HepG2 (cell line): ENCODE data around the gene SNX24.

ENCODE experiments used
- ASH2L ChIP-seq: fragments of 300-600, 200-600 bp; sonication (generic); IDR thresholded peaks from 2 replicates; pipeline ENCODE4 v1.7.0; 2017; ENCODE audit warnings: low read depth, mild to moderate bottlenecking, moderate library complexity, mixed read lengths, low read length; ENCODE audit not compliant: insufficient read length
- CHD4 ChIP-seq: fragments of 200-600 bp; sonication (generic); IDR thresholded peaks from 2 replicates; pipeline ENCODE4 v1.7.0; 2017; ENCODE audit warnings: mild to moderate bottlenecking, low read length, borderline replicate concordance
- POLR2A ChIP-seq, 2 experiments: IDR thresholded peaks; 2 replicates each; pipeline ENCODE4 v1.6.1; 2011; ENCODE audit warnings: low read depth in 2 of 2, low read length in 2 of 2, mild to moderate bottlenecking in 1 of 2, moderate library complexity in 1 of 2; ENCODE audit not compliant: insufficient read depth in 1 of 2
- SIN3A ChIP-seq: IDR thresholded peaks from 2 replicates; pipeline ENCODE4 v1.6.1; 2011; ENCODE audit warnings: low read depth, mild to moderate bottlenecking, control low read depth, low read length, borderline replicate concordance
- SOX6 ChIP-seq, 2 experiments: fragments of 450-650 bp in 1 of 2; sonication (generic) in 1 of 2; formaldehyde crosslinking in 1 of 2; IDR thresholded peaks; 2 replicates each; pipeline versions ENCODE4 v1.4.0 to v1.6.1; 2017 to 2020; ENCODE audit warnings: antibody characterized with exemption in 1 of 2, mild to moderate bottlenecking in 1 of 2, missing genetic modification reagents in 1 of 2
- ZKSCAN8 ChIP-seq: IDR thresholded peaks from 2 replicates; pipeline ENCODE4 v1.6.1; 2016; ENCODE audit warnings: borderline replicate concordance, missing genetic modification reagents, missing compliant biosample characterization
- ZNF441 ChIP-seq: sonication (generic); formaldehyde crosslinking; IDR thresholded peaks from 2 replicates; pipeline ENCODE4 v1.7.0; 2021; ENCODE audit warnings: missing genetic modification reagents, borderline replicate concordance
- ZNF549 ChIP-seq: sonication (generic); formaldehyde crosslinking; IDR thresholded peaks from 2 replicates; pipeline ENCODE4 v1.5.0; 2020; ENCODE audit warnings: missing genetic modification reagents
- TF ChIP-seq, protein P1 (sequence below): sonication (generic); formaldehyde crosslinking; IDR thresholded peaks from 2 replicates; pipeline ENCODE4 v1.5.0; 2020; ENCODE audit warnings: mild to moderate bottlenecking, missing genetic modification reagents, moderate library complexity
- TF ChIP-seq, protein P2 (sequence below): sonication (generic); formaldehyde crosslinking; IDR thresholded peaks from 2 replicates; pipeline ENCODE4 v1.4.0; 2020; ENCODE audit warnings: missing genetic modification reagents, mild to moderate bottlenecking, borderline replicate concordance
- TF ChIP-seq, protein P3 (sequence below), 2 experiments: IDR thresholded peaks; 2 replicates each; pipeline ENCODE4 v1.6.1; 2011 to 2012; ENCODE audit warnings: low read length in 2 of 2, borderline replicate concordance in 1 of 2, low read depth in 1 of 2, mild to moderate bottlenecking in 1 of 2, moderate library complexity in 1 of 2
- TF ChIP-seq, protein P4 (sequence below), 2 experiments: sonication (generic) in 1 of 2; formaldehyde crosslinking in 1 of 2; IDR thresholded peaks; 2 replicates each; pipeline versions ENCODE4 v1.6.1 to v1.9.0; 2014 to 2022; ENCODE audit warnings: antibody characterized with exemption in 1 of 2, borderline replicate concordance in 1 of 2, inconsistent platforms in 1 of 2, low read depth in 1 of 2, missing genetic modification reagents in 1 of 2
- TF ChIP-seq, protein P5 (sequence below): sonication (generic); formaldehyde crosslinking; IDR thresholded peaks from 2 replicates; pipeline ENCODE4 v1.4.0; 2020; ENCODE audit warnings: missing genetic modification reagents, low read depth, mild to moderate bottlenecking, borderline replicate concordance

DNA sequence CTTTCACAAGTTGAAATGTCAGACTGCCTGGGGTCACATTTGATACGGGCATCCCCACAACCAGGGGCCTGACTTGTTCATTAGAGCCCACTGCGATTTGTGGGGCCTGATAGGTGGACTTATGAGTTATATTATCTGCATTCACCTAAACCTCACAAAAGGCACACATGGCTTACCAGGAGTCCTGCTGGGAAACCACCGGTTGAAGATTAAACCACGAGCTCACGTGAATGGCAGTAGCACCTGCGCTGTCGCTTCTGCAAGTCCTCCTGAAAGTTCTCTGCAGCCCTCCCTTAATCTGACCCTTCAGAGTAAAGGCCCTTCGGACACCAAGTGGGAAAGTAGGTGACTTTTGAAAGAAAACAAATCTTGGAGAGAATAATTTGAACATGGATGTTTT lies 122.2 kb downstream of the SNX24 start:
- TF ChIP-seq ASH2L = no peak
- TF ChIP-seq SIN3A = no peak
- TF ChIP-seq, protein P1, sequence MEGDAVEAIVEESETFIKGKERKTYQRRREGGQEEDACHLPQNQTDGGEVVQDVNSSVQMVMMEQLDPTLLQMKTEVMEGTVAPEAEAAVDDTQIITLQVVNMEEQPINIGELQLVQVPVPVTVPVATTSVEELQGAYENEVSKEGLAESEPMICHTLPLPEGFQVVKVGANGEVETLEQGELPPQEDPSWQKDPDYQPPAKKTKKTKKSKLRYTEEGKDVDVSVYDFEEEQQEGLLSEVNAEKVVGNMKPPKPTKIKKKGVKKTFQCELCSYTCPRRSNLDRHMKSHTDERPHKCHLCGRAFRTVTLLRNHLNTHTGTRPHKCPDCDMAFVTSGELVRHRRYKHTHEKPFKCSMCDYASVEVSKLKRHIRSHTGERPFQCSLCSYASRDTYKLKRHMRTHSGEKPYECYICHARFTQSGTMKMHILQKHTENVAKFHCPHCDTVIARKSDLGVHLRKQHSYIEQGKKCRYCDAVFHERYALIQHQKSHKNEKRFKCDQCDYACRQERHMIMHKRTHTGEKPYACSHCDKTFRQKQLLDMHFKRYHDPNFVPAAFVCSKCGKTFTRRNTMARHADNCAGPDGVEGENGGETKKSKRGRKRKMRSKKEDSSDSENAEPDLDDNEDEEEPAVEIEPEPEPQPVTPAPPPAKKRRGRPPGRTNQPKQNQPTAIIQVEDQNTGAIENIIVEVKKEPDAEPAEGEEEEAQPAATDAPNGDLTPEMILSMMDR (CRISPR knock-in tag) = no peak
- no peak for TF ChIP-seq ZKSCAN8 (CRISPR knock-in tag)
- TF ChIP-seq CHD4 = no peak
- TF ChIP-seq SOX6 (IDR thresholded peaks at IDR 0.05) = no peak
- TF ChIP-seq SOX6 (CRISPR knock-in tag; IDR thresholded peaks at IDR 0.05) = no peak
- TF ChIP-seq, protein P2, sequence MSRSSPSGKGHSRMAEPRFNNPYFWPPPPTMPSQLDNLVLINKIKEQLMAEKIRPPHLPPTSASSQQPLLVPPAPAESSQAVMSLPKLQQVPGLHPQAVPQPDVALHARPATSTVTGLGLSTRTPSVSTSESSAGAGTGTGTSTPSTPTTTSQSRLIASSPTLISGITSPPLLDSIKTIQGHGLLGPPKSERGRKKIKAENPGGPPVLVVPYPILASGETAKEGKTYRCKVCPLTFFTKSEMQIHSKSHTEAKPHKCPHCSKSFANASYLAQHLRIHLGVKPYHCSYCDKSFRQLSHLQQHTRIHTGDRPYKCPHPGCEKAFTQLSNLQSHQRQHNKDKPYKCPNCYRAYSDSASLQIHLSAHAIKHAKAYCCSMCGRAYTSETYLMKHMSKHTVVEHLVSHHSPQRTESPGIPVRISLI (CRISPR knock-in tag) = no peak
- TF ChIP-seq ZNF441 (CRISPR knock-in tag) = no peak
- TF ChIP-seq ZNF549 (CRISPR knock-in tag) = no peak
- TF ChIP-seq, protein P3, sequence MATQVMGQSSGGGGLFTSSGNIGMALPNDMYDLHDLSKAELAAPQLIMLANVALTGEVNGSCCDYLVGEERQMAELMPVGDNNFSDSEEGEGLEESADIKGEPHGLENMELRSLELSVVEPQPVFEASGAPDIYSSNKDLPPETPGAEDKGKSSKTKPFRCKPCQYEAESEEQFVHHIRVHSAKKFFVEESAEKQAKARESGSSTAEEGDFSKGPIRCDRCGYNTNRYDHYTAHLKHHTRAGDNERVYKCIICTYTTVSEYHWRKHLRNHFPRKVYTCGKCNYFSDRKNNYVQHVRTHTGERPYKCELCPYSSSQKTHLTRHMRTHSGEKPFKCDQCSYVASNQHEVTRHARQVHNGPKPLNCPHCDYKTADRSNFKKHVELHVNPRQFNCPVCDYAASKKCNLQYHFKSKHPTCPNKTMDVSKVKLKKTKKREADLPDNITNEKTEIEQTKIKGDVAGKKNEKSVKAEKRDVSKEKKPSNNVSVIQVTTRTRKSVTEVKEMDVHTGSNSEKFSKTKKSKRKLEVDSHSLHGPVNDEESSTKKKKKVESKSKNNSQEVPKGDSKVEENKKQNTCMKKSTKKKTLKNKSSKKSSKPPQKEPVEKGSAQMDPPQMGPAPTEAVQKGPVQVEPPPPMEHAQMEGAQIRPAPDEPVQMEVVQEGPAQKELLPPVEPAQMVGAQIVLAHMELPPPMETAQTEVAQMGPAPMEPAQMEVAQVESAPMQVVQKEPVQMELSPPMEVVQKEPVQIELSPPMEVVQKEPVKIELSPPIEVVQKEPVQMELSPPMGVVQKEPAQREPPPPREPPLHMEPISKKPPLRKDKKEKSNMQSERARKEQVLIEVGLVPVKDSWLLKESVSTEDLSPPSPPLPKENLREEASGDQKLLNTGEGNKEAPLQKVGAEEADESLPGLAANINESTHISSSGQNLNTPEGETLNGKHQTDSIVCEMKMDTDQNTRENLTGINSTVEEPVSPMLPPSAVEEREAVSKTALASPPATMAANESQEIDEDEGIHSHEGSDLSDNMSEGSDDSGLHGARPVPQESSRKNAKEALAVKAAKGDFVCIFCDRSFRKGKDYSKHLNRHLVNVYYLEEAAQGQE (IDR thresholded peaks at IDR 0.05; ENCODE audit: borderline replicate concordance in 1 of 2, low read depth in 1 of 2, low read length in 2 of 2) = no peak
- TF ChIP-seq, protein P4, sequence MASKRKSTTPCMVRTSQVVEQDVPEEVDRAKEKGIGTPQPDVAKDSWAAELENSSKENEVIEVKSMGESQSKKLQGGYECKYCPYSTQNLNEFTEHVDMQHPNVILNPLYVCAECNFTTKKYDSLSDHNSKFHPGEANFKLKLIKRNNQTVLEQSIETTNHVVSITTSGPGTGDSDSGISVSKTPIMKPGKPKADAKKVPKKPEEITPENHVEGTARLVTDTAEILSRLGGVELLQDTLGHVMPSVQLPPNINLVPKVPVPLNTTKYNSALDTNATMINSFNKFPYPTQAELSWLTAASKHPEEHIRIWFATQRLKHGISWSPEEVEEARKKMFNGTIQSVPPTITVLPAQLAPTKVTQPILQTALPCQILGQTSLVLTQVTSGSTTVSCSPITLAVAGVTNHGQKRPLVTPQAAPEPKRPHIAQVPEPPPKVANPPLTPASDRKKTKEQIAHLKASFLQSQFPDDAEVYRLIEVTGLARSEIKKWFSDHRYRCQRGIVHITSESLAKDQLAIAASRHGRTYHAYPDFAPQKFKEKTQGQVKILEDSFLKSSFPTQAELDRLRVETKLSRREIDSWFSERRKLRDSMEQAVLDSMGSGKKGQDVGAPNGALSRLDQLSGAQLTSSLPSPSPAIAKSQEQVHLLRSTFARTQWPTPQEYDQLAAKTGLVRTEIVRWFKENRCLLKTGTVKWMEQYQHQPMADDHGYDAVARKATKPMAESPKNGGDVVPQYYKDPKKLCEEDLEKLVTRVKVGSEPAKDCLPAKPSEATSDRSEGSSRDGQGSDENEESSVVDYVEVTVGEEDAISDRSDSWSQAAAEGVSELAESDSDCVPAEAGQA (IDR thresholded peaks at IDR 0.05; ENCODE audit: low read depth) = no peak
- TF ChIP-seq, protein P4 (CRISPR knock-in tag; IDR thresholded peaks at IDR 0.05; ENCODE audit: borderline replicate concordance) = no peak
- no peak for TF ChIP-seq POLR2A (IDR thresholded peaks at IDR 0.05; ENCODE audit: insufficient read depth in 1 of 2, low read depth in 2 of 2, low read length in 2 of 2)
- TF ChIP-seq, protein P5, sequence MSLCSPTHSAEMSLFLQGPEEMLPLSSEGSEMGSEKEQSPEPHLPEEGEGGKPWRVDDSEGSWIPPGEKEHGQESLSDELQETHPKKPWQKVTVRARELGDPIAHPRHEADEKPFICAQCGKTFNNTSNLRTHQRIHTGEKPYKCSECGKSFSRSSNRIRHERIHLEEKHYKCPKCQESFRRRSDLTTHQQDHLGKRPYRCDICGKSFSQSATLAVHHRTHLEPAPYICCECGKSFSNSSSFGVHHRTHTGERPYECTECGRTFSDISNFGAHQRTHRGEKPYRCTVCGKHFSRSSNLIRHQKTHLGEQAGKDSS (CRISPR knock-in tag) = no peak
